ENCODE measurements around the gene ZNF70. TPM values are rescaled to one million over a fixed set of nuclear protein-coding genes. Genes with fewer than 3 reads are reported as not detected.
A peak's percentile ranks its signal among the peaks of the same experiment; 100 is the strongest.

The ZNF70 gene
- total and polyA plus RNA-seq, 2 donors (not counting 1 experiment from before 2014, with no cell fraction given), result 2.1 to 8.3 TPM

DNA sequence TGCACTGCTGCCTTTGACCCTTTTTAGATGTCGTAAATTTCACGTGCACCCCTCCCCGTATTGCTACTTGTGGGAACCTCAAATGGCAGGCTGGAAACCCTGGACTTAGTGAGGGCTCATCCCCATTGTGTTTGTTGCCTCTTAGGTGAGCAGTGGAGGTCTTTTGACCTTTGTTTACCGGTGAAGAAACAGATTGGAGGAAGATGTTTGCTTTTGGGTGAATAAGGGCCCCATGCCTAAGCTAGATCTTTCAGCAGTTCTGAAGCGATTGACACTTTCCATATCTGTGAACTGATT is 36.6 kb upstream of the ZNF70 start:
- H3K9ac ChIP-seq (ENCODE audit: low read length), result peak overlapping the region; percentile 95
- DNase-seq (no peak), ATAC-seq (ENCODE audit: low read depth) (no peak)
- no peaks in the 10 kb centered on the region for H3K27me3 ChIP-seq (replicated peaks in 1 of 4; ENCODE audit: control extremely low read depth in 1 of 4, control insufficient read depth in 3 of 4, insufficient read depth in 4 of 4, low read length in 3 of 4)
- ChIA-PET POLR2A (interaction anchor here (1.0 to 2.9 kb wide), 7 partner anchors 12 to 62 kb away, joined by 3 to 29 read pairs (median 9); partner anchors contain the start of genes DERL3, VPREB3 and ZNF70), CTCF (interaction anchor here (1.7 to 3.2 kb wide), 3 partner anchors 17 to 70 kb away, joined by 6 to 20 read pairs (median 6); partner anchors contain the start of gene SLC2A11)
- H3K27ac ChIP-seq (ENCODE audit: low read length in 2 of 2), result peak overlapping the region; percentile 48 to 98
- peak overlapping the region; percentile 72 to 95 (median 84) for H3K4me3 ChIP-seq (ENCODE audit: control extremely low read depth in 1 of 5, extremely low read depth in 1 of 5, insufficient read depth in 1 of 5, low read depth in 2 of 5, low read length in 4 of 5)
- peaks cover 49% of the 10 kb centered on the region for H4K20me1 ChIP-seq (ENCODE audit: control insufficient read depth, insufficient read depth, low read length, poor library complexity, severe bottlenecking)
- WGBS (ENCODE audit: insufficient coverage), result 0% methylated on average over 4 of the region's 5 CpGs
- H3K4me2 ChIP-seq (replicated peaks; ENCODE audit: low read depth, low read length, poor library complexity, severe bottlenecking), result peak overlapping the region; percentile 80
- peaks cover 48 to 58% of the 10 kb centered on the region in 2 donors for H3K4me1 ChIP-seq (ENCODE audit: control insufficient read depth in 2 of 2, insufficient read depth in 2 of 2, low read length in 2 of 2)
- H3K9me3 ChIP-seq (ENCODE audit: control extremely low read depth in 1 of 3, control insufficient read depth in 2 of 3, insufficient read depth in 1 of 3, low read length in 2 of 3), result no peaks in the 10 kb centered on the region
- no peak for TF ChIP-seq EZH2 (IDR thresholded peaks at IDR 0.05; ENCODE audit: borderline replicate concordance, insufficient read depth, low read depth, low read length, poor library complexity, severe bottlenecking)
- TF ChIP-seq, protein P1, sequence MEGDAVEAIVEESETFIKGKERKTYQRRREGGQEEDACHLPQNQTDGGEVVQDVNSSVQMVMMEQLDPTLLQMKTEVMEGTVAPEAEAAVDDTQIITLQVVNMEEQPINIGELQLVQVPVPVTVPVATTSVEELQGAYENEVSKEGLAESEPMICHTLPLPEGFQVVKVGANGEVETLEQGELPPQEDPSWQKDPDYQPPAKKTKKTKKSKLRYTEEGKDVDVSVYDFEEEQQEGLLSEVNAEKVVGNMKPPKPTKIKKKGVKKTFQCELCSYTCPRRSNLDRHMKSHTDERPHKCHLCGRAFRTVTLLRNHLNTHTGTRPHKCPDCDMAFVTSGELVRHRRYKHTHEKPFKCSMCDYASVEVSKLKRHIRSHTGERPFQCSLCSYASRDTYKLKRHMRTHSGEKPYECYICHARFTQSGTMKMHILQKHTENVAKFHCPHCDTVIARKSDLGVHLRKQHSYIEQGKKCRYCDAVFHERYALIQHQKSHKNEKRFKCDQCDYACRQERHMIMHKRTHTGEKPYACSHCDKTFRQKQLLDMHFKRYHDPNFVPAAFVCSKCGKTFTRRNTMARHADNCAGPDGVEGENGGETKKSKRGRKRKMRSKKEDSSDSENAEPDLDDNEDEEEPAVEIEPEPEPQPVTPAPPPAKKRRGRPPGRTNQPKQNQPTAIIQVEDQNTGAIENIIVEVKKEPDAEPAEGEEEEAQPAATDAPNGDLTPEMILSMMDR (IDR thresholded peaks at IDR 0.05), result no peak
- peaks cover 44% of the 10 kb centered on the region for H3K4me1 Mint-ChIP-seq
- intact Hi-C loops (cut with micrococcal nuclease), result loop anchor here (1.0 to 10.0 kb wide), 8 partner anchors 13 to 227 kb away; partner anchors contain the start of genes CABIN1 and MMP11
- H3K4me3 Mint-ChIP-seq, result peak overlapping the region; percentile 95
- H2AFZ ChIP-seq (ENCODE audit: insufficient read depth, low read depth, low read length, poor library complexity, severe bottlenecking), result peak overlapping the region; percentile 81
- H3K79me2 ChIP-seq (ENCODE audit: control insufficient read depth, insufficient read depth, low read length), result peaks cover 52% of the 10 kb centered on the region
- H3K9me3 Mint-ChIP-seq (ENCODE audit: insufficient read depth), result no peaks in the 10 kb centered on the region
- no peaks in the 10 kb centered on the region for H3K27me3 Mint-ChIP-seq
- peak overlapping the region; percentile 91 for H3K27ac Mint-ChIP-seq
- peaks cover 0 to 14% of the 10 kb centered on the region in 2 experiments for H3K36me3 ChIP-seq (replicated peaks in 1 of 2; ENCODE audit: control extremely low read depth in 1 of 2, control insufficient read depth in 1 of 2, extremely low read depth in 1 of 2, insufficient read depth in 2 of 2, low read length in 1 of 2)

Data from B cell (primary cell).